HG03442 (cell line): ENCODE measurements around the gene ARSK.
A peak's percentile ranks its signal among the peaks of the same experiment; 100 is the strongest.
"Not testable (repeated sequence)": the region's sequence is repeated elsewhere in the genome, so short reads cannot be mapped to it uniquely, and the experiment has no call there.

ENCODE experiments used
- ATAC-seq: cut with Tn5 transposase; IDR thresholded peaks from one replicate; pipeline ENCODE4 v1.9.1; 2021; ENCODE audit warnings: mild to moderate bottlenecking, moderate library complexity; ENCODE audit not compliant: unreplicated experiment

ARSK gene

GRCh38 chr5:95646226-95646568, 91.3 kb downstream of the ARSK start:
- ATAC-seq, result not testable (repeated sequence)

DNA sequence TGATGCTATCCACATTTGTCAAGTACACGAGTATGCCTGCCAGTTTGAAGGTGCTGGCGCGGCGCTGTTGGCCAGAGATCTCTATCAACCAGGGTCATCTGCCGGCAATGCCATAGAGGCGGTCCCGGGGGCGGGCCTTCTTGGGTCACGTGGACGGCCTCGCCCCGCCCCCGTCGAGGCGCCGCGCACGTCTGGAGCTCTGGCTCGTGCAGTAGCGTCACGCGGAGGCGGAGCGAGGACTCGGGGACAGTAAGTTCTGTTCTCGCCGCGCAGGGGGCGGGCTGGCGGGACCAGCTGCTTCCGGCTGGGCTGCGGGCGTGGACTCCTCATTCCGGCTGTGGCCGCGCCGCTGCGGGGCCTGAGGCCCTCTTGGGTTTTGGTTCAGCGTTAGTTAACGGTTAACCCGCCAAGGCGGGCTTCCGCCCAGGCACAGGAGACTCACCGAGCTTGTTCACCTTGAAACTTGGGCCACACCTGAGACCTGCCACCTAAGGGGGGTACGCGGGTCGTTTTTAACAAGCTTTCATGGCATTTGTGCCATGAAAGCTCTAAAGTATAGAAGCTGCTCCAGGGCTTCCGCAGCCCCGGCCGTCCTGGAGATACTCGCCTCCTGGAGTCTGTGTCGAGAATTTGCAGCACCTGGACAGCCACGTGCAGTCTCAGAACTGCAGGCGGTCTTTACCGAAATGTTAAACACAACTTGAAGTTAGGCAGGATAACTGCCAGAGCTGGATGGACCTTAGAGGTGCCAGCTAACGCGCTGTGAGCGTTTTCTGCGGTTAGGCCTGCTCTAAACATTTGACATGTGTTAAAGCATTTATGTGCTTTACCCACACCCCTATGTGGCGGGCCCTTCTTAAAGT, 91.9 kb downstream of the ARSK start, which contains the start of gene RFESD:
RFESD (plus strand) TSS at position 209 of the 863 bp plus-strand sequence. CDS start 5,495 bp downstream, outside the sequence.
- peak; percentile 97 for ATAC-seq

GRCh38 chr5:95647886-95648860, 93.3 kb downstream of the ARSK start:
- ATAC-seq, result no peak

DNA sequence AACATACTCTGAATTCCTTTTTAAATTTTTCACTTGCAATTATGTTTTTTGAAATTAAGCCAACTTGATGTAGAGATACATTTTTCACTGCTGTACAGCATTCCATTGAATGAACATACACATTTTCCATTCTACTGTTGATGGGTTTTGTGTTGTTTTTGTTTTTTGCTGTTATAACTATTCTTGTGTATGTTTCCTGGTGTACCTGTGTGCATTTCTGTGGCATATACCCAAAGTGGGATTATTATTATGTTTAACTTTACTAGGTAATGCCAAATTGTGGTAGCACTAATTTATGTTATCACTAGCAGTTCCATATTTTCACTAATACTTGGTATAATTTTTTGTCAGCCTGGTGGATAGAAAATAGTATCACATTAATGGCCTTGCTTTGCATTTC, 94.4 kb downstream of the ARSK start:
- no peak for ATAC-seq

GRCh38 chr5:95649842-95650620, 95.1 kb downstream of the ARSK start:
- no peak for ATAC-seq

- no peak for ATAC-seq
Measured at GRCh38 chr5:95652849-95653248, 97.9 kb downstream of the ARSK start.

DNA sequence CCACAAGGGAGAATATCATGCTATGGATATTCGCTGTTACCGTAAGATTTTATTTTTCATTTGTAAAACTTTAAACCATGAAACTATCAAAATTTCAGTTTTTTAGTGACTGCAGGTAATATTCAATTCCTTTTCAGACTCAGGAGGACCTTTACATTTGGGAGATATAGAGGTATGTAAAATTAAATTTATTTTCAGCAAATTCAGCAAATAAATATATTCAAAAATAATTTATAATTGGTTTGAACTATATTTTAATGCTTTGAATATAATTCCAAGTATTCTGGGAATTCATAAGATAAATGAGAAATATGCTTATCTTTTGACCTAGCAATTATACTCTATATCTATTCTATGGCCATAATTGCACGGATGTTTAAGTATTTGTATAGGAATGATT, 99.3 kb downstream of the ARSK start:
- ATAC-seq, result no peak
